Upper lobe of left lung (tissue), 6 donors: ENCODE measurements around the gene WDR59. TPM values are rescaled to one million over a fixed set of nuclear protein-coding genes. Genes with fewer than 3 reads are reported as not detected.
"Not testable (repeated sequence)": the region's sequence is repeated elsewhere in the genome, so short reads cannot be mapped to it uniquely, and the experiment has no call there.

Experiments used
- ATAC-seq, 2 donors: fragments of 200-7000 bp; cut with Tn5 transposase; one replicate each; pipeline ENCODE4 v1.9.1; 2022; ENCODE audit warnings: mild to moderate bottlenecking in 2 of 2, moderate library complexity in 2 of 2; ENCODE audit not compliant: low FRiP score in 2 of 2
- DNase-seq, 2 donors: peaks; one replicate each; pipeline ENCODE4 v3.0.0-alpha.2; 2019 to 2020
- H3K27ac ChIP-seq, 4 donors: fragments of 200-600 bp; sonication (generic); one replicate each; pipeline ENCODE4 v1.5.1; 2016 to 2019
- H3K27me3 ChIP-seq, 4 donors: fragments of 200-600 bp; sonication (generic); one replicate each; pipeline ENCODE4 v1.5.1; 2017 to 2019
- H3K36me3 ChIP-seq, 4 donors: fragments of 200-600 bp; sonication (generic); one replicate each; pipeline ENCODE4 v1.5.1; 2016 to 2019
- H3K4me1 ChIP-seq, 4 donors: fragments of 200-600 bp; sonication (generic); one replicate each; pipeline ENCODE4 v1.5.1; 2018 to 2019
- H3K4me3 ChIP-seq, 4 donors: fragments of 200-600 bp; sonication (generic); one replicate each; pipeline ENCODE4 v1.5.1; 2017 to 2019; ENCODE audit warnings: mild to moderate bottlenecking in 2 of 4, moderate library complexity in 1 of 4
- H3K9me3 ChIP-seq, 4 donors: fragments of 200-600 bp; sonication (generic); one replicate each; pipeline ENCODE4 v1.5.1; 2018 to 2019
- EP300 ChIP-seq, 4 donors: sonication (generic); formaldehyde crosslinking; IDR thresholded peaks; one replicate each; pipeline ENCODE4 v1.5.1; 2017; ENCODE audit warnings: antibody characterized with exemption in 4 of 4, control low read depth in 2 of 4
- POLR2A ChIP-seq, 4 donors: fragments of 450-650 bp; IDR thresholded peaks; one replicate each; pipeline ENCODE4 v1.5.1; 2016 to 2017; ENCODE audit warnings: antibody characterized with exemption in 4 of 4, mild to moderate bottlenecking in 2 of 4
- POLR2AphosphoS5 ChIP-seq, 2 donors: sonication (generic); formaldehyde crosslinking; IDR thresholded peaks; one replicate each; pipeline ENCODE4 v1.5.1; 2017; ENCODE audit warnings: antibody characterized with exemption in 2 of 2
- WGBS, 2 donors: methylation state at CpG; one replicate each; pipeline ENCODE4 v1.1.5; 2017 to 2018; 5-methylcytosine and 5-hydroxymethylcytosine counted together
- total RNA-seq, 6 donors: library from RNA; depleted of rRNA in 4 of 6; stranded (reverse); fragments of >200 nt in 4 of 6; gene quantifications; one replicate each; pipeline versions ENCODE4 v1.1.0 to v1.2.1, GENCODE V29; 2016 to 2021
- TF ChIP-seq, protein P1 (sequence below), 6 experiments: fragments of 450-650 bp in 4 of 6; fragments of 200-600 bp in 2 of 6; sonication (generic) in 2 of 6; IDR thresholded peaks; one replicate each; pipeline ENCODE4 v1.5.1; 2016 to 2019; ENCODE audit warnings: antibody characterized with exemption in 6 of 6
- donor health status: DM: no; HTN: no; CAD: no; lungs with moderate emphysema.
- donor health status: DM: no; HTN: yes; CAD: no; lungs with severe emphysema.

The WDR59 gene
- total RNA-seq, 6 donors from 2014 or later, result 16.0 to 138 (median 37.5) TPM

DNA sequence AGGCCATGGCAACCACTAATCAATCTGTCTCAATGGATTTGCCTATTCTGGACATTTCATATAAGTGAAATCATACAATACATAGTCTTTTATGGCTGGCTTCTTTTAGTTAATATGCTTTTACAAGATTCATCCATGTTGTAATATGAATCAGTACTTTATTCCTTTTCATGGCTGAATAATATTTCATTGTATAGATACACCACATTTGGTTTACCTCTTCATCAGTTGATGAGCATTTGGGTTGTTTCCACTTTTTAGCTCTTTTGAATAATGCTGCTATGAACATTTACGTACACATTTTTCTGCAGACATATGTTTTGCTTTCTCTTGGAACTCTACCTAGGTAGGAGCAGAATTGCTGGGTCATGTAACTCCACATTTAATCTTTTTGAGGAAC, 11.1 kb upstream of the WDR59 start:
- Histone ChIP-seq H3K4me1 (peaks cover 16 to 25% (median 24%) of the 10 kb centered on the region in 4 donors), H3K27me3 (no peaks in the 10 kb centered on the region), H3K4me3 (no peak overlapping the region), H3K27ac (no peak overlapping the region), H3K9me3 (no peaks in the 10 kb centered on the region), H3K36me3 (no peaks in the 10 kb centered on the region)
- 94 to 100% methylated on average over 1 of the region's 1 CpG for WGBS, 2 donors
- DNase-seq (no peak), ATAC-seq (no peak)
- no peak for TF ChIP-seq POLR2AphosphoS5 (IDR thresholded peaks at IDR 0.05)
- no peak for TF ChIP-seq POLR2A (IDR thresholded peaks at IDR 0.05)
- no peak for TF ChIP-seq EP300 (IDR thresholded peaks at IDR 0.05)
- TF ChIP-seq, protein P1, sequence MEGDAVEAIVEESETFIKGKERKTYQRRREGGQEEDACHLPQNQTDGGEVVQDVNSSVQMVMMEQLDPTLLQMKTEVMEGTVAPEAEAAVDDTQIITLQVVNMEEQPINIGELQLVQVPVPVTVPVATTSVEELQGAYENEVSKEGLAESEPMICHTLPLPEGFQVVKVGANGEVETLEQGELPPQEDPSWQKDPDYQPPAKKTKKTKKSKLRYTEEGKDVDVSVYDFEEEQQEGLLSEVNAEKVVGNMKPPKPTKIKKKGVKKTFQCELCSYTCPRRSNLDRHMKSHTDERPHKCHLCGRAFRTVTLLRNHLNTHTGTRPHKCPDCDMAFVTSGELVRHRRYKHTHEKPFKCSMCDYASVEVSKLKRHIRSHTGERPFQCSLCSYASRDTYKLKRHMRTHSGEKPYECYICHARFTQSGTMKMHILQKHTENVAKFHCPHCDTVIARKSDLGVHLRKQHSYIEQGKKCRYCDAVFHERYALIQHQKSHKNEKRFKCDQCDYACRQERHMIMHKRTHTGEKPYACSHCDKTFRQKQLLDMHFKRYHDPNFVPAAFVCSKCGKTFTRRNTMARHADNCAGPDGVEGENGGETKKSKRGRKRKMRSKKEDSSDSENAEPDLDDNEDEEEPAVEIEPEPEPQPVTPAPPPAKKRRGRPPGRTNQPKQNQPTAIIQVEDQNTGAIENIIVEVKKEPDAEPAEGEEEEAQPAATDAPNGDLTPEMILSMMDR (IDR thresholded peaks at IDR 0.05), result no peak

DNA sequence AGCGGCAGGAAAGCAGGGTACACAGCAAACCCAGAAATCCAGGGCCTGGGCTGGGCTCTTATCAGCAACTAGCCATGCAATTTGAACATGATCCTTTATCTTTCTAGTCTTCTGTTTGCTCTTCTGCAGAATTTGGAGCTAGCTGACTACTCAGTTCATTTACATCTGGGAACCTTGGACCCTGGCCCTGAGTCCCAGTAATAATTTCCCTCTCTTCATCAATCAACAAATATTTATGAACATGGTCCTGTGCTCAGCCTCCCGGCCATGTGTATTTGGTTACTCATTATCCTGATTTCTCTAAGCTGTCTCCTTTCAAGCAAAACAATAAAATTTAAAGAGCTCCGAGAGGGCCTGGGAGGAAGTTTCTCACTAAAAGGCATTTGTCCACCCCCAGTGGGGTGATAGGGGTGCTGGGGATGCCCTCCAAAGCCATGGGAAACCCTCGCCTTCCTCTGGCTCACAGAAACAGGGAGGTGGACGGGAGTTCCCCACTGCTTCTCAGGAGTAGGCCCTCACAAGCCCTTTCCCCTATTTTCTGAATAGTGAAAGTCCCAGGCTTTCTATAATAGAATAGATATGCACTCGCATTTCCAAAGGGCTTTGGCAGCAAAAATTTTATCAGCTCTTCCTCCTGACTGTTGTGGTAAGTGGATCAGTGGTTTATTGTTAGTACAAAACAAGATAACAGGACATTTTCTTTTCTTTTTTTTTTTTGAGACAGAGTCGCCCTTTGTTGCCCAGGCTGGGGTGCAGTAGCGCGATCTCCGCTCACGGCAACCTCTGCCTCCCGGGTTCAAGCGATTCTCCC, 6.9 kb upstream of the WDR59 start:
- Histone ChIP-seq H3K27ac (peak overlapping the region in 2 of 4 donors; percentile 4 to 36), H3K4me1 (no peaks in the 10 kb centered on the region), H3K36me3 (no peaks in the 10 kb centered on the region), H3K9me3 (no peaks in the 10 kb centered on the region), H3K27me3 (no peaks in the 10 kb centered on the region), H3K4me3 (no peak overlapping the region)
- no peak for DNase-seq
- ATAC-seq, result no peak
- TF ChIP-seq, protein P1 (IDR thresholded peaks at IDR 0.05), result no peak
- TF ChIP-seq POLR2A (IDR thresholded peaks at IDR 0.05), result no peak
- no peak for TF ChIP-seq POLR2AphosphoS5 (IDR thresholded peaks at IDR 0.05)
- TF ChIP-seq EP300 (IDR thresholded peaks at IDR 0.05), result no peak
- 65 to 70% methylated on average over 13 of the region's 13 CpGs for WGBS, 2 donors

DNA sequence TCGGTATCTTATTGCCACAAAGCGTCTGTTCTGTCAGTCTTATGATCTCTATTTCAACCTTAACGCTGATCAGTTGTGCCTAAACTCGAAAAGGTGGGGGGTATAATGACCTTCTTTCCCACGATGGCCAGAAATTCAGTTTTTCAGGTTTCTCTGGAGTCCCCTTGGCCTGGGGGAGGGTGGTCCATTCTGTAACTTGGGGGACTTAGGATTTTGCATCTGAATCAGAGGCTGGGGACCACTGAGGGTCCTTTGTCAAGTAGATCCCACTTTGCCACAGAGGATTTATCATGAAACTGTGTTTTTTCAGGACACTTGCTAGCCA, 6.3 kb upstream of the WDR59 start:
- Histone ChIP-seq H3K9me3 (no peaks in the 10 kb centered on the region), H3K4me1 (no peaks in the 10 kb centered on the region), H3K27me3 (no peaks in the 10 kb centered on the region), H3K27ac (no peak overlapping the region), H3K4me3 (no peak overlapping the region), H3K36me3 (no peaks in the 10 kb centered on the region)
- 84 to 85% methylated on average over 5 of the region's 5 CpGs for WGBS, 2 donors
- no peak for ATAC-seq
- TF ChIP-seq EP300 (IDR thresholded peaks at IDR 0.05) (no peak), POLR2A (IDR thresholded peaks at IDR 0.05) (no peak), POLR2AphosphoS5 (IDR thresholded peaks at IDR 0.05) (no peak)
- TF ChIP-seq, protein P1 (IDR thresholded peaks at IDR 0.05), result no peak
- DNase-seq, result no peak

DNA sequence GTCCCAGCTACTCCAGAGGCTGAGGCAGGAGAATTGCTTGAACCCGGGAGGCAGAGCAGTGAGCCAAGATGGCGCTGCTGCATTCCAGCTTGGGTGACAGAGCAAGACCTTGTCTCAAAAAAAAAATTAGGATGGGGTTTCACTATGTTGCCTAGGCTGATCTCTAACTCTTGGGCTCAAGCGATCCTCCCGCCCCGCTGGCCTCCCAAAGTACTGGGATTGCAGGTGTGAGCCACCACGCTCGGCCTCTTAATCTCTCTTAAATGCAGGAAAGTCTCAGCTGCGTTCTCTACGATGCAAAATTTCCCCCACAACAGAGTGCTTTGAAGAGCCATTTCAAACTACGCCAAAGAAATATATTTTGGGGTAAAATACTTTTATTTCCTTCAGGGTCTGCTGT, 5.9 kb upstream of the WDR59 start:
- DNase-seq (no peak), ATAC-seq (no peak)
- Histone ChIP-seq H3K36me3 (no peaks in the 10 kb centered on the region), H3K27me3 (no peaks in the 10 kb centered on the region), H3K27ac (no peak overlapping the region), H3K4me1 (no peaks in the 10 kb centered on the region), H3K4me3 (no peak overlapping the region), H3K9me3 (no peaks in the 10 kb centered on the region)
- TF ChIP-seq POLR2A (IDR thresholded peaks at IDR 0.05) (no peak), EP300 (IDR thresholded peaks at IDR 0.05) (no peak), POLR2AphosphoS5 (IDR thresholded peaks at IDR 0.05) (no peak)
- TF ChIP-seq, protein P1 (IDR thresholded peaks at IDR 0.05), result no peak
- 89 to 98% methylated on average over 10 of the region's 10 CpGs for WGBS, 2 donors

DNA sequence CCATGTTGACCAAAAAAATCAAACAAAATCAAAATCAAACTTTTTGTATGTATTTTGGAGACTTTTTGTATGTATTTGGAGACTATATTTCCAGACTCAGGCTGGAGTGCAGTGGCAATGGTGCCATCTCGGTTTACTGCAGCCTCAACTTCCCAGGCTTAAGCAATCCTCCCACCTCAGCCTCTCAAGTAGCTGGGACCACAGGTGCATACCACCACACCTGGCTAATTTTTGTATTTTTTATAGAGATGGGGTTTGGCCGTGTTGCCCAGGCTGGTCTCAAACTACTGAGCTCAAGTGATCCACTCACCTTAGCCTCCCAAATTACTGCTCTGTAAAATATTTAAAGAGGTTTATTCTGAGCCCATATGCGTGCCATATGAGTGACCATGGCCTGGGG, 4.9 kb upstream of the WDR59 start:
- not testable (repeated sequence) for ATAC-seq, H3K4me3 ChIP-seq, H3K9me3 ChIP-seq, H3K36me3 ChIP-seq, H3K4me1 ChIP-seq, H3K27ac ChIP-seq, DNase-seq, H3K27me3 ChIP-seq
- WGBS, 2 donors, result 91 to 96% methylated on average over 3 of the region's 3 CpGs
